Endothelial cell of umbilical vein (primary cell): Measurements from ENCODE around the gene DARS1. TPM values are rescaled to one million over a fixed set of nuclear protein-coding genes. Genes with fewer than 3 reads are reported as not detected.

Source experiments
- BruUV-seq: library from RNA; stranded (reverse); fragments of 400-500 nt; replicated peaks from 2 replicates; lab custom pipeline; 2021; lab: Mats Ljungman, UMichigan
- CTCF ChIA-PET: fragments of 300-600, 350-600 bp; sonication (Branson Sonifier 250); formaldehyde crosslinking; loops from one replicate; lab custom pipeline; 2021; ENCODE audit warnings: antibody characterized with exemption, inconsistent platforms; lab: Charles Lee
- POLR2A ChIA-PET: fragments of 300-600, 350-600 bp; sonication (Branson Sonifier 250); formaldehyde crosslinking; loops from one replicate; lab custom pipeline; 2021; ENCODE audit warnings: antibody characterized with exemption, inconsistent platforms; lab: Charles Lee
- DNase-seq: peaks from one replicate; pipeline ENCODE4 v3.0.0-alpha.2; 2011; ENCODE audit warnings: low read depth, low spot score
- FAIRE-seq: peaks from 2 replicates; lab custom pipeline; 2011; peaks lifted over from hg19 to GRCh38; lab: Jason Lieb, UNC
- H2AFZ ChIP-seq: 2 replicates; pipeline ENCODE4 v1.6.0; 2012; ENCODE audit warnings: low read depth, low read length, control low read depth, inconsistent platforms
- H3K27ac ChIP-seq: 2 replicates; pipeline ENCODE4 v1.5.1; 2011; ENCODE audit warnings: low read depth, mild to moderate bottlenecking, control low read depth, low read length, moderate library complexity; ENCODE audit not compliant: insufficient read depth
- H3K27me3 ChIP-seq, 2 experiments: 2 replicates each; pipeline versions ENCODE4 v1.6.0 to v1.6.1; 2011; ENCODE audit warnings: low read length in 2 of 2, mixed read lengths in 1 of 2; ENCODE audit not compliant: control insufficient read depth in 2 of 2, insufficient read depth in 2 of 2
- H3K36me3 ChIP-seq, 2 experiments: 2 replicates in 1 of 2; 3 replicates in 1 of 2; pipeline ENCODE4 v1.5.1; 2011; ENCODE audit warnings: low read length in 2 of 2, mild to moderate bottlenecking in 1 of 2, moderate library complexity in 1 of 2; ENCODE audit not compliant: control insufficient read depth in 2 of 2, insufficient read depth in 2 of 2; ENCODE audit errors: extremely low read depth in 1 of 2
- H3K4me1 ChIP-seq: 3 replicates; pipeline ENCODE4 v1.5.1; 2011; ENCODE audit warnings: mild to moderate bottlenecking, low read length; ENCODE audit not compliant: control insufficient read depth, insufficient read depth; ENCODE audit errors: extremely low read depth
- H3K4me2 ChIP-seq: 2 replicates; pipeline ENCODE4 v1.6.1; 2011; ENCODE audit warnings: low read length, control low read depth, mixed read lengths; ENCODE audit not compliant: insufficient read depth
- H3K4me3 ChIP-seq, 3 experiments: fragments of 200-600 bp in 1 of 3; sonication (generic), shearing (Covaris generic) in 1 of 3; replicated peaks in 1 of 3; 2 replicates each; pipeline ENCODE4 v1.5.1; 2011 to 2016; ENCODE audit warnings: control low read depth in 3 of 3, low read length in 3 of 3, mild to moderate bottlenecking in 2 of 3, inconsistent platforms in 1 of 3, low read depth in 1 of 3, moderate library complexity in 1 of 3; ENCODE audit not compliant: insufficient read depth in 1 of 3
- H3K79me2 ChIP-seq: 2 replicates; pipeline ENCODE4 v1.6.0; 2012; ENCODE audit warnings: low read length, inconsistent platforms; ENCODE audit not compliant: control insufficient read depth, insufficient read depth
- H3K9ac ChIP-seq: replicated peaks from 2 replicates; pipeline ENCODE3; 2011; ENCODE audit warnings: low read length, control low read depth; ENCODE audit not compliant: insufficient read depth; ENCODE audit errors: extremely low read depth
- H3K9me1 ChIP-seq: replicated peaks from 3 replicates; pipeline ENCODE4 v1.6.0; 2011; ENCODE audit warnings: mild to moderate bottlenecking, low read length; ENCODE audit not compliant: control insufficient read depth, insufficient read depth; ENCODE audit errors: extremely low read depth
- H3K9me3 ChIP-seq: replicated peaks from 2 replicates; pipeline ENCODE4 v1.5.1; 2012; ENCODE audit warnings: low read length, inconsistent platforms; ENCODE audit not compliant: control insufficient read depth, insufficient read depth
- H4K20me1 ChIP-seq: replicated peaks from 2 replicates; pipeline ENCODE3; 2011; ENCODE audit warnings: mild to moderate bottlenecking, low read length; ENCODE audit not compliant: control insufficient read depth, insufficient read depth; ENCODE audit errors: extremely low read depth
- EZH2 ChIP-seq: IDR thresholded peaks from 2 replicates; pipeline ENCODE4 v1.6.1; 2012; ENCODE audit warnings: borderline replicate concordance, low read depth, mild to moderate bottlenecking, moderate library complexity, low read length, inconsistent platforms; ENCODE audit not compliant: severe bottlenecking
- FOS ChIP-seq: IDR thresholded peaks from 2 replicates; pipeline ENCODE4 v1.6.1; 2011; ENCODE audit warnings: mild to moderate bottlenecking, low read length, moderate library complexity, borderline replicate concordance; ENCODE audit not compliant: insufficient read depth
- GATA2 ChIP-seq: IDR thresholded peaks from 2 replicates; pipeline ENCODE4 v1.7.0; 2011; ENCODE audit warnings: low read depth, mild to moderate bottlenecking, moderate library complexity, mixed read lengths, low read length; ENCODE audit not compliant: insufficient read length, insufficient read depth
- JUN ChIP-seq: IDR thresholded peaks from 2 replicates; pipeline ENCODE4 v1.6.1; 2011; ENCODE audit warnings: borderline replicate concordance, low read depth; ENCODE audit not compliant: insufficient read length, insufficient read depth
- MYC ChIP-seq: IDR thresholded peaks from one replicate; pipeline ENCODE4 v1.6.1; 2011; ENCODE audit warnings: mild to moderate bottlenecking, low read depth, low read length
- POLR2A ChIP-seq: IDR thresholded peaks from 2 replicates; pipeline ENCODE4 v1.6.1; 2012; ENCODE audit warnings: low read depth, mild to moderate bottlenecking, control low read depth, low read length
- POLR2AphosphoS5 ChIP-seq: IDR thresholded peaks from 2 replicates; pipeline ENCODE4 v1.6.1; 2012; ENCODE audit warnings: low read depth, mild to moderate bottlenecking, control low read depth, low read length, moderate library complexity; ENCODE audit not compliant: insufficient read depth
- dilution Hi-C: fragments of 300-500 bp; cut with MboI; formaldehyde crosslinking; loops from one replicate; pipeline ENCODE4 v1.15.0; 2019; ENCODE audit warnings: low sequenced_read_pairs; ENCODE audit not compliant: extremely low pct_ligation_motif_present
- intact Hi-C: fragments of 100-400 bp; cut with micrococcal nuclease; formaldehyde crosslinking; loops from one replicate; pipeline ENCODE4 v1.10.0; 2022
- polyA plus RNA-seq, 4 experiments: library from polyadenylated mRNA; depleted of rRNA in 3 of 4; stranded (reverse) in 3 of 4; unstranded in 1 of 4; fragments of >200 nt; gene quantifications; 2 replicates each; pipeline versions ENCODE4 v1.2.1 to v1.2.3, GENCODE V29; 2011 to 2012; ENCODE audit warnings: missing spikeins in 1 of 4
- total RNA-seq: library from RNA; stranded (reverse); gene quantifications from 2 replicates; pipeline ENCODE4 v1.2.3, GENCODE V29; 2021
- TF ChIP-seq, protein P1 (sequence below), 2 donors: IDR thresholded peaks; 1 replicate in 1 of 2; 2 replicates in 1 of 2; pipeline ENCODE4 v1.5.1; 2011; ENCODE audit warnings: low read length in 2 of 2, mild to moderate bottlenecking in 2 of 2, moderate library complexity in 2 of 2, control low read depth in 1 of 2, inconsistent platforms in 1 of 2, low read depth in 1 of 2; ENCODE audit not compliant: insufficient read depth in 1 of 2; ENCODE audit errors: extremely low read depth in 1 of 2
- TF ChIP-seq, protein P2 (sequence below): IDR thresholded peaks from 2 replicates; pipeline ENCODE4 v1.6.1; 2011; ENCODE audit not compliant: insufficient read depth, insufficient read length

The DARS1 gene
- total and polyA plus RNA-seq, 2 donors (not counting 3 experiments of a cell fraction or from before 2014, with no cell fraction given), result 20.9 to 41.5 TPM

- Histone ChIP-seq H3K4me2 (no peak overlapping the region), H4K20me1 (no peaks in the 10 kb centered on the region), H3K79me2 (no peaks in the 10 kb centered on the region), H3K27ac (no peak overlapping the region), H2AFZ (no peak overlapping the region), H3K4me3 (no peak overlapping the region), H3K27me3 (peaks cover 13 to 35% of the 10 kb centered on the region in 2 experiments), H3K9ac (no peak overlapping the region), H3K9me3 (no peaks in the 10 kb centered on the region), H3K9me1 (no peaks in the 10 kb centered on the region), H3K4me1 (no peaks in the 10 kb centered on the region), H3K36me3 (no peaks in the 10 kb centered on the region)
- dilution Hi-C loops (no loop called here), intact Hi-C loops (no loop called here)
- ChIA-PET CTCF (no interaction called here), POLR2A (no interaction called here)
- FAIRE-seq (no peak), DNase-seq (no peak)
- TF ChIP-seq, protein P1, sequence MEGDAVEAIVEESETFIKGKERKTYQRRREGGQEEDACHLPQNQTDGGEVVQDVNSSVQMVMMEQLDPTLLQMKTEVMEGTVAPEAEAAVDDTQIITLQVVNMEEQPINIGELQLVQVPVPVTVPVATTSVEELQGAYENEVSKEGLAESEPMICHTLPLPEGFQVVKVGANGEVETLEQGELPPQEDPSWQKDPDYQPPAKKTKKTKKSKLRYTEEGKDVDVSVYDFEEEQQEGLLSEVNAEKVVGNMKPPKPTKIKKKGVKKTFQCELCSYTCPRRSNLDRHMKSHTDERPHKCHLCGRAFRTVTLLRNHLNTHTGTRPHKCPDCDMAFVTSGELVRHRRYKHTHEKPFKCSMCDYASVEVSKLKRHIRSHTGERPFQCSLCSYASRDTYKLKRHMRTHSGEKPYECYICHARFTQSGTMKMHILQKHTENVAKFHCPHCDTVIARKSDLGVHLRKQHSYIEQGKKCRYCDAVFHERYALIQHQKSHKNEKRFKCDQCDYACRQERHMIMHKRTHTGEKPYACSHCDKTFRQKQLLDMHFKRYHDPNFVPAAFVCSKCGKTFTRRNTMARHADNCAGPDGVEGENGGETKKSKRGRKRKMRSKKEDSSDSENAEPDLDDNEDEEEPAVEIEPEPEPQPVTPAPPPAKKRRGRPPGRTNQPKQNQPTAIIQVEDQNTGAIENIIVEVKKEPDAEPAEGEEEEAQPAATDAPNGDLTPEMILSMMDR (IDR thresholded peaks at IDR 0.05; ENCODE audit: extremely low read depth in 1 of 2, insufficient read depth in 1 of 2, low read depth in 1 of 2, low read length in 2 of 2), result no peak
- TF ChIP-seq EZH2 (no peak), FOS (no peak), POLR2A (no peak), JUN (no peak), GATA2 (no peak), POLR2AphosphoS5 (no peak), MYC (no peak)
- TF ChIP-seq, protein P2, sequence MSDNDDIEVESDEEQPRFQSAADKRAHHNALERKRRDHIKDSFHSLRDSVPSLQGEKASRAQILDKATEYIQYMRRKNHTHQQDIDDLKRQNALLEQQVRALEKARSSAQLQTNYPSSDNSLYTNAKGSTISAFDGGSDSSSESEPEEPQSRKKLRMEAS, result no peak
- no TSS peak for BruUV-seq
Measured at GRCh38 chr2:136030406-136030805, 45.0 kb upstream of the DARS1 start.
